MM.1S (cell line): ENCODE results near the gene TMUB2.

ENCODE experiments used
- CTCF ChIP-seq: fragments of 300-600 bp; sonication (generic); IDR thresholded peaks from 2 replicates; pipeline ENCODE4 v1.5.1; 2016; ENCODE audit warnings: antibody characterized with exemption, low read length, mixed read lengths
- EZH2 ChIP-seq: fragments of 300-600 bp; sonication (generic); optimal IDR thresholded peaks from 2 replicates; pipeline ENCODE3; 2017; ENCODE audit warnings: low read depth, mild to moderate bottlenecking, antibody characterized with exemption, low read length, mixed read lengths
- EZH2phosphoT487 ChIP-seq: fragments of 300-600 bp; sonication (generic); IDR thresholded peaks from 2 replicates; pipeline ENCODE4 v1.6.1; 2018; ENCODE audit warnings: antibody characterized with exemption, low read length

- TF ChIP-seq EZH2phosphoT487 (no peak), CTCF (no peak), EZH2 (no peak)
Observed at GRCh38 chr17:44221862-44222111, 35.0 kb downstream of the TMUB2 start.
